Measurements from ENCODE around the gene TIE1.

Gene TIE1

DNA sequence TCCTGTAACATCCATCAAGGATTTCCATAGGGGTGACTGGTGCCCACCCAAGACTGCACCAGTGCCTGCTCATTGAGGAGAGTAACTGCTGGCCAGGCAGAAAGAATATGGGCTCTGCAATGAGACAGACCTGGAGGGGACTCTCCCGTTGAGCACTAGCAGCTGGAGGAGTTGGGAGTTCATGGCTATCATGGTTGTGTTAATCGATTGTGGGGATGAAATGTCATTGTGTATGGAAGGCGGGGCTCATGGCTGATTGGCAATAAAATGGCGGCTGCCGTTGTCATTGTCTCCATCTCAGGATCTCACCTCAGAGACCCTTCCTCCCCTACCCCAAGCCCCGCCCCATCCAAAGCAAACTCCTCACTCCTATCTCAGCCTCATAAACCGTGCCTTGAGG is 27.1 kb upstream of the TIE1 start:
- no peak overlapping the region for H3K4me3 ChIP-seq (ENCODE audit: low read depth, low read length)

- no peak overlapping the region for H3K4me3 ChIP-seq (ENCODE audit: low read depth, low read length)
These were observed 26.5 kb upstream of the TIE1 start for GRCh38 chr1:43274125-43274803.

DNA sequence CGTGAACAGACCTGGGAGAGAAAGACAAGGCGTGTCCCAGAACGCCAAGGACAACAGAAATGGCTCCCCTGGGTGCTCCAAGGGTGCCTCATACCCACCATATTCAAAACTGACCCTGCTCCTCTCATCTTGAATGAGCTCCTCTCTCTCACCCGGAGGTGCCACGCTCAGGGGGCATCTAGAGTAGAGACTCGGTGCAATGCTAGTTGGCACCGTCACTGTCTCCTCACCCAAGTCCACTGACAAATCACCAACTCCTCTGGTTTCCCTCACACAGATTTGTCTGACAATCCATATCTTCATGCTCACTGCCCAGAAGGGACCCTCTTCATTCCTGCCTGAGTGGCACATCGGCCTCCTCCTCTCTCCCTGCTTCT is 26.0 kb upstream of the TIE1 start:
- H3K4me3 ChIP-seq (ENCODE audit: low read depth, low read length): no peak overlapping the region

DNA sequence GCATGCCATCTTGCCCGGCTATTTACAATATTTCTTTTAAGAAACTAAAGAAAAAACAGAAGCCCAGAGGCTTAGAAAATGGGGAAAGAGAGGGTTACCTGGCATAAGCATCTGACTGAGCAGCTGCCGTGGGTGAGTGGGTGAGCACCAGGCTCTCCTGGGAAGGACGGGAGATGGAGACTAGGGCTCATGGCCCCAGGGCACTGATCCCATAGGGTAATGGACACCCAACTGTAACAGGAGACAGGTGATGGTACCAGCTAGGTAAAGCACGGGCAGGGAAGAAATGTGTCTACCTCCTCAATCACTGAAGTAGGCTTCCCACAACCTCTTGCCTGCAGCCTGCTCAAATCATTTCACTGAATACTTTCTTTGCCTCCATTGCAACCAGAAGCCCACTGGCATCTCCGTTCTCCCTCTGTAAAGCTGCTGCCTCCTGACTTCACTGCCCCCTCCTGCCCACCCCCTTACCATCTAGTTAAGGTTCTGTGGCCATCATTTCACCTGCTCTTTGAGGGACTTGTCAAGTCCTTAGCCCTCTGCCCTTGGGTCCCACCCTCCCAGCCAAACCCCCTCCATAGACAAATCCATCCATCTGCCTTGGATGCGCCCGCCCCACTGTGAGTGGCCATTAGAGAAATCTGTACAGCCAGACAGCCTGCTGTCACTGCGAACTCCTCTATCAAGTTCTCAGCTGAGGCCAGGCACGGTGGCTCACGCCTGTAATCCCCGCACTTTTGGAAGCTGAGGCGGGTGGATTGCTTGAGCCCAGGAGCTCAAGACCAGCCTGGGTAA is 24.8 kb upstream of the TIE1 start:
- no peak overlapping the region for H3K4me3 ChIP-seq (ENCODE audit: low read depth, low read length)

DNA sequence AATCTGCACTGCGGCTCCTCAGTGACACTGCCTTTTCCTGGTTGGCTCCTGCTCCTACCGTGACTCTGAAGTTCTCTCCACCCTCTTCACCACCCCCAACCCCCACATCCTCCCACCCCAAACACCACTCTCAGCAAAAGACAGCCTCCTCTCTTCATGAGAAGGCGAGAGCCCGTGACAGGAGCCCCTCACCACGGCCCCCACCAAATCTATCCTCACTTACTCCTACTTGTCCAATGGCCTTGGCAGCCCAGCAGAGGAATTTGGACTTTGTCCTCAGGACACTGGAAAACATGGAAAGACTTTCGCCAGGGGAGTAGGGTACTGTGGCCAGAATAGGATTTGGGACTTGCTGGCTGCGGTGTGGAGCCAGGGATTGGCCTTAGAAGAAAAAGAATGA is 24.1 kb upstream of the TIE1 start:
- no peak overlapping the region for H3K4me3 ChIP-seq (ENCODE audit: low read depth, low read length)

GRCh38 chr1:43277116-43277876 is 23.5 kb upstream of the TIE1 start:
- no peak overlapping the region for H3K4me3 ChIP-seq (ENCODE audit: low read depth, low read length)

DNA sequence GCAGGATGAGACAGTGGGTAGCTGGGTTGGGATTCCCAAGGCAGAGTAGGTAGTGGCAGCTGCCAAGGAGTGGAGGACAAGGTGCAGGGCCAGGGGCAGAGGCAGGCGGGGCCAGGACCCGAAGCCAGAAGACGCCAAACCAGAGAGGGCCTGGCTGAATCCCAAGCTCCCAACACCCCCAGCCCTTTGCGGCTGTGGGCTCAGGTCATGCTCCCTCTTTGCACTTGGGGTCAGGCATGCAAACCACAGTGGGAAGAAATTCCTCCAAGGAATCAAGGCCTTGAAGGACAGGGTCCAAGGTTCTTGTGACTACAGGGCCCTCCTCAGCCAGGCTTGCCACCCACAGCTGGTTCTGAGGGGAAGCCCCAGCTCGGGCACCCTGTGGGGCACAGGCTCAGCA is 21.6 kb upstream of the TIE1 start:
- no peak overlapping the region for H3K4me3 ChIP-seq (ENCODE audit: low read depth, low read length)

- no peak overlapping the region for H3K4me3 ChIP-seq (ENCODE audit: low read depth, low read length)
These were observed 21.1 kb upstream of the TIE1 start for GRCh38 chr1:43279666-43280065.

- H3K4me3 ChIP-seq (ENCODE audit: low read depth, low read length): no peak overlapping the region
These were observed 20.1 kb upstream of the TIE1 start for GRCh38 chr1:43280692-43281091.

DNA sequence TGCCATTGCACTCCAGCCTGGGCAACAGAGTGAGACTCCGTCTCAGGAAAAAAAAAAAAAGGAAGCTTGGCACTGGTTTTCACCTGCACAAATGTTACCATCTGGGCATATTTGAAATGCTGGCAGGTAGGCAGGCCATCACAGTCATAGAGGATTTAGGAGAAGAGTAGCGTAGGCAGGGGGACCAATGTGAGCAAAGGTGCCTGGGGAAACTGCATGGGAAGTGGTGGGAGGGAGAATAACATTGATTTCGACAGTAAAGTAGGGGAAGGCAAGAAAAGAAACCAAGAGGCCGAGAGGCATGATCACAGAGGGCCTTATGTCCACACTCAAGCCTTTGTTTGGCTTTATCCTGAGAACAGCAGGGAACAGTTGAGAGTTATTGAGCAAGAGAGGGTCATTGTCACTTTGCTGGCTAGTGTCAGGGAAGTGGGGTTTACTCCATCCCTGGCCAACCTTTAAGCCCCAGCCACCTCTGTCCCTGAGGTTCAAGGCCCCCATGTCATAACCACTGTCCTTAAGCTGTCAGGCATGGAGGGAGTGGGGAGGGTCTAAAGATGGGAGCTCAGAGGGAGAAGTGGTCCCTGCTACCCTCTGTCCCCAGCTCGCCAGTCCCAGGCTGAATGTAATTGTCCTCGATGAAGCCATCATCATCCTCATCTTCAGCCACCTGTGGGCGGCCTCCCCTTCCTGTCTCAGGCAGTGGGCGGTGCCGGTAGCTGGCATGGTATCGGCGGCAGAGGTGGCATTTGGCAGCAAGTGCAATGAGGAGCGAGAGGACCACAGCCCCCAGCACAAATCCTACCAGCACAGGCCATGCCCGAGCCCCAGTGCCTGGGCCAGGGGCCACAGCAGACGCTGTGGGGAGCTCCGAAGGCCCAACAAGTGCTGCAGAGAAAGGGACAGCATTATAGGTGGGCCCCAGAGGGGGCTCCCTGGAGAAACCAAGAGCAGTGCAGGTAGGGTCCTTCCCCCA is 18.3 kb upstream of the TIE1 start:
- H3K4me3 ChIP-seq (ENCODE audit: low read depth, low read length): no peak overlapping the region

DNA sequence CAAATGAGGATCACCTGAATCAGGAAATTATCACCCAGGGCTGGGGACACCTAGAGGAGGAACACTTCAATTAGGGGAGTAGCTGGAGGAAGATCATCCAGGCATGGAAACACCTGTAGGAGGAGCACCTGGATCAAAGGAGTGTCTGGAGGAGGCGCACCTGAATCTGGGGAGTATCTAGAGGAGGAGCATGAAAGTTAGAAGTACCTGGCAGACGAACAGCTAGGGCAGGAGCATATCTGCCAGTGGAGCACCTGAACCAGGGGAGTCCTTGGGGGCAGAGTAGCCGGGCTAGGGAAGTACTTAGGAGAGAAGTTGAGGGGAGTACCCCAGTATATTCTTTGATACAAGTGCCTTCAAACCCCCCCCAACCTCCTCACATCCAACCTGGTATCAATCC is 16.7 kb upstream of the TIE1 start:
- H3K4me3 ChIP-seq (ENCODE audit: low read depth, low read length): no peak overlapping the region

DNA sequence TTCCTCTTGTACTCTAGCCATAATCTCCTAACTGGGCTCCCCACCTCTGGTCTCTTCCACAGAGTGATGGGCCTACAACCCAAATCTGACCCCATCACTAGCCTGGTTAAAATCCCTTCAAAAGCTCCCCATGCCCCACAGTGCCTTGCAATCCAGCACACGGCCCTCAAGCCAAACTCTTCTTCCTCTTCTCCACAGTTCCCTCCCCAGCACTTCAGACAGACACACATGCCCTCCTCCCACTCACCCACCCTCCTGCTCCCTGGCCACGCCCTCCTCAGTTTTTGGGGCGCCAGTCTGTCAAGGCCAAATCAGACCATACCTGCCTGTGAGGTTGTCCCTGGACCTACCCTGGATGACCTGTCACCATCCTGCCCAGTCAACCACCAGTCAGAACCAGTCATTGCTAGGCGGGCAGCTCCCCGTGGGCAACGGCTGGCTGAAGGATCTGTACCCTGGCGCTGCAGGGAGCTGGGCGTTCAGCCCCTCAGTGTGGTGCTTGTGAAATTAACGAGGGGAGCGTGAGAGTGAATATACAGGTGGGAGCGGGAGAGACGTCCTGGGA is 16.2 kb upstream of the TIE1 start:
- peak overlapping the region; percentile 13 for H3K4me3 ChIP-seq (ENCODE audit: low read depth, low read length)

GRCh38 chr1:43285269-43285990 is 15.4 kb upstream of the TIE1 start, which contains the start of gene C1orf210:
C1orf210 (minus strand) TSS chr1:43285581; CDS start chr1:43283270, 2,311 bp downstream.
- peak within 1 kb of the TSS; percentile 13 for H3K4me3 ChIP-seq (ENCODE audit: low read depth, low read length)

- no peak overlapping the region for H3K4me3 ChIP-seq (ENCODE audit: low read depth, low read length)
These were observed 14.7 kb upstream of the TIE1 start for GRCh38 chr1:43286115-43286514.

DNA sequence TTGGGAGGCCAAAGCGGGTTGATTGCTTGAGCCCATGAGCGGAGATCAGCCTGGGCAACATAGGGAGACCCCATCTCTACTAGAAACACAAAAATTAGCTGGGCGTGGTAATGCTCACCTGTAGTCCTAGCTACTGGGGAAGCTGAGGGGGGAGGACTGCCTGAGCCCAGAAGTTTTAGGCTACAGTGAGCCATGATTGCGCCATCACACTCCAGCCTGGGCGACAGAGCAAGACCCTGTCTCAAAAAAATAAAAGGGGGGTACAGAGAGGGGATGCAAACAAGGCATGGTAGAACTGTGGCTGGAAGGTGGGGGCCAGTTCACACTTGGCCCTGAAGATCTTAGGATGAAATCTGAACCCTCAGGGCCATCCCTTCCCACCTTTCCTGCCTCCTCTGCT is 14.2 kb upstream of the TIE1 start:
- no peak overlapping the region for H3K4me3 ChIP-seq (ENCODE audit: low read depth, low read length)

DNA sequence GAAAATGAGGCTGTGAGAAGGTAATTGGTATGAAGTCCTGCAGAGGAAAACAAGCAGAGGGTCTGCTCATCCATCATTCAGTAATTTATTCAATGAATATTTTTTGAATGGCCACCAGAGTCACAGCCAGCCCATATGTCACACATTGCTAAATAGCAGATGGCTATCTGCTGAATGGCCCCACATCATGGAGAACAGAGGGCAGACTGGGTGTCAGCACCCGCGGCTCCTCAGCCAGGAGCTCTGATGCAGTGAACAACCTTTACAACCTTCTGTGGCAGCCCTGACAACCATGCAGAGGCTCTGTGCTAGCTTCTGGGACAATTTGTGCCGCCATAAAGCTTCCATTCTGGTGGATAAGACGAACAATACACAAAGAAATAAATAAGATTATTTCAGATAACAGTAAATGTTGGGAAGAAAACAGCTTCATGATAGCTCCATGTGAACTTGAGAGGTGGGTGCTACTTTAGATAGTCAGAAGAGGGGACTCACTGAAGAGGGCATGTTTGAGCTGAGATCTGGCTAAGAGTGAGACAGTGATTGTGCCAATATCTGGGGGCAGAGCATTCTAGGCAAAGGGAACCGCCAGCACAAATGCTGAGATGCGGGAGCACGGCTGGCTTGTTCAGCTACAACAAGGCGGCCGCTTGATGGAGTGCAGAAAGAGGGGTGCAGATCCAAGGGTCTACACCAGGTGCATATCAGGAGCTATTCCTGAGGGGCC is 12.6 kb upstream of the TIE1 start:
- no peak overlapping the region for H3K4me3 ChIP-seq (ENCODE audit: low read depth, low read length)

GRCh38 chr1:43288785-43289706 is 11.7 kb upstream of the TIE1 start:
- H3K4me3 ChIP-seq (ENCODE audit: low read depth, low read length): no peak overlapping the region

DNA sequence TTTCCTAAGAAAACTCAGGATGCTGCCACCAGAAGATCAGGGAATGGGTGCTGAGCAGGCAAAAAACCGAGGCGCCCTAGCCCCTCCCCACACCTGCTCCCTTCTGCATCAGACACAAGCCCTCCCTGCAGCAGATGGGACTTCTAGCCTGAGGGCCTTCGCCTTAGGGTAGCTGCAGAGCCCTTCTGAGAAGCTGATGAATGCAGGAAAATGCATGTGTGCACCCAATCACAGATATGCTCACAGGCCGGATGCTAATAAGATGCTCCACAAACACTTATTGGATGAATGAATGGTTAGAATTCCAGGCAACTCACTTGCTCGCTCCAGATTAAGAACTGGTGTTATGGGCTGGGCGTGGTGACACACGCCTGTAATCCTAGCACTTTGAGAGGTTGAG is 8.6 kb upstream of the TIE1 start:
- no peak overlapping the region for H3K4me3 ChIP-seq (ENCODE audit: low read depth, low read length)
